Astrocyte of the cerebellum (primary cell): ENCODE measurements around the gene KPNA4.
"Not testable (repeated sequence)": the region's sequence is repeated elsewhere in the genome, so short reads cannot be mapped to it uniquely, and the experiment has no call there.

Experiments
- DNase-seq: peaks from one replicate; pipeline ENCODE4 v3.0.0-alpha.2; 2011; ENCODE audit warnings: low read depth
- H3K4me3 ChIP-seq: 2 replicates; pipeline ENCODE4 v1.5.1; 2011; ENCODE audit warnings: mild to moderate bottlenecking, low read depth, low read length, moderate library complexity
- in situ Hi-C: cut with HindIII; loops from 2 replicates; pipeline ENCODE4 v1.10.0; 2017; ENCODE audit warnings: low sequenced_read_pairs
- TF ChIP-seq, protein P1 (sequence below): IDR thresholded peaks from 2 replicates; pipeline ENCODE4 v1.5.1; 2012; ENCODE audit warnings: low read length, low read depth, moderate library complexity, mild to moderate bottlenecking; ENCODE audit errors: missing control alignments

The KPNA4 gene

DNA sequence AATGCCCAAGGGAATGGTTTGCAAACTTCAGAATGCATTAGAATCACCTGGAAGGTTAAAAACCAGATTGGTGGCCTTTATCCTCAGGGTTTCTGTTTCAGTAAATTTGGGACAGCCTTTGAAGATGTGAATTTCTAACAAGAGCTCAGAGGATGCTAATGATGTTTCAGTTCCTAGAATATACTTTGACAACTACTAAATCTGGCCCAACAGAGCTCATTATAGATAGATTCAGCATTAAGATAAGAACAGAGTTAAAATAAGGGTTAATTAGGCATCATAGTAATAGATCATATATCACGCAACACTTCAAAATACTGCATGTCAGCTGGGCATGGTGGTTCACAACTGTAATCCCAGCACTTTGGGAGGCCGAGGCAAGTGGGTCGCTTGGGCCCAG lies 9.3 kb upstream of the KPNA4 start:
- DNase-seq, result no peak
- H3K4me3 ChIP-seq, result no peak overlapping the region
- TF ChIP-seq, protein P1, sequence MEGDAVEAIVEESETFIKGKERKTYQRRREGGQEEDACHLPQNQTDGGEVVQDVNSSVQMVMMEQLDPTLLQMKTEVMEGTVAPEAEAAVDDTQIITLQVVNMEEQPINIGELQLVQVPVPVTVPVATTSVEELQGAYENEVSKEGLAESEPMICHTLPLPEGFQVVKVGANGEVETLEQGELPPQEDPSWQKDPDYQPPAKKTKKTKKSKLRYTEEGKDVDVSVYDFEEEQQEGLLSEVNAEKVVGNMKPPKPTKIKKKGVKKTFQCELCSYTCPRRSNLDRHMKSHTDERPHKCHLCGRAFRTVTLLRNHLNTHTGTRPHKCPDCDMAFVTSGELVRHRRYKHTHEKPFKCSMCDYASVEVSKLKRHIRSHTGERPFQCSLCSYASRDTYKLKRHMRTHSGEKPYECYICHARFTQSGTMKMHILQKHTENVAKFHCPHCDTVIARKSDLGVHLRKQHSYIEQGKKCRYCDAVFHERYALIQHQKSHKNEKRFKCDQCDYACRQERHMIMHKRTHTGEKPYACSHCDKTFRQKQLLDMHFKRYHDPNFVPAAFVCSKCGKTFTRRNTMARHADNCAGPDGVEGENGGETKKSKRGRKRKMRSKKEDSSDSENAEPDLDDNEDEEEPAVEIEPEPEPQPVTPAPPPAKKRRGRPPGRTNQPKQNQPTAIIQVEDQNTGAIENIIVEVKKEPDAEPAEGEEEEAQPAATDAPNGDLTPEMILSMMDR, result no peak
- in situ Hi-C loops, result no loop called here

DNA sequence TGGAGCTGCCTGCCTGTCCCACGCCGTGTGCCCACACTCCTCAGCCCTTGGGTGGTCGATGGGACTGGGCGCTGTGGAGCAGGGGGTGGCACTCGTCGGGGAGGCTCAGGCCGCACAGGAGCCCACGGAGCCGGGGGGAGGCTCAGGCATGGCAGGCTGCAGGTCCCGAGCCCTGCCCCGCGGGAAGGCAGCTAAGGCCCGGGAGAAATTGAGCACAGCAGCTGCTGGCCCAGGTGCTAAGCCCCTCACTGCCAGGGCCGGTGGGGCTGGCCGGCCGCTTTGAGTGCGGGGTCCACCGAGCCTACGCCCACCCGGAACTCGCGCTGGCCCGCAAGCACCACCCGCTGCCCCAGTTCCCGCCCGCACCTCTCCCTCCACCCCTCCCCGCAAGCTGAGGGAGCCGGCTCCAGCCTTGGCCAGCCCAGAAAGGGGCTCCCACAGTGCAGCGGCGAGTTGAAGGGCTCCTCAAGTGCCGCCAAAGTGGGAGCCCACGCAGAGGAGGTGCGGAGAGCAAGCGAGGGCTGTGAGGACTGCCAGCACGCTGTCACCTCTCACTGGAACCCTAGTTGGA lies 8.7 kb upstream of the KPNA4 start:
- H3K4me3 ChIP-seq, DNase-seq, in situ Hi-C loops: not testable (repeated sequence)

DNA sequence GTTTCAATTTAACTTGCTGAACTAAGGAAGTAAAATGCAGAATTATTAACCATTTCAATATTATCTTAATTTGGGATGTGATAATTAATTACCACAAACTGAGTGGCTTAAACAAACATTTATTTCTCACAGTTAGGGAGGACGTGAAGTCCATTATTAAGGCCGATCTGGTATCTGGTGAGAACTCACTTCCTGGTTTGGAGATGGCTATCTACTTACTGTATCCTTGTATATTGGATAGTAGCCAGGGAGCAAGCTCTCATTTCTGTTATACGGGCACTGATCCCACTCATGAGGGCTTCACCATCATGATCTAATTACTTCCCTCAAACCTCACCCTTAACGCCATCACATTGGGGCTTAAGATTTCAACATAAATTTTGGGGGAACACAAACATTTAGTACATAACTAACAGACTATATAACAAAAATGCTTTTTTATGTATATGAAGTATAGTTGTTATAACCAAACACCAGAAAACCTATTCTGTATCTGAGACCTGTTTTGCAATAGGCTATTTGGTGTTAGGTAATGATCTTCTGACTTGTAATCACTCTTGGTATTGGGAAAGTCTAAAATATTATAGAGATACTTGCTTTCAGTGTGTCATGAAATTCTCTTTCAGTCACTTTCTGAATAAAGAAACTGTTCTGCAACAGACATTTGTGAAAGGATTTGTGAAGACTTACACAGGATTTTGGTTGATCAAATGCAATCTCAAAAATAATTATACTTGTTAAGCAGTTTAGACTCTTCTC lies 4.7 kb upstream of the KPNA4 start:
- H3K4me3 ChIP-seq, result no peak overlapping the region
- TF ChIP-seq, protein P1, result no peak
- DNase-seq, result no peak
- in situ Hi-C loops, result no loop called here

DNA sequence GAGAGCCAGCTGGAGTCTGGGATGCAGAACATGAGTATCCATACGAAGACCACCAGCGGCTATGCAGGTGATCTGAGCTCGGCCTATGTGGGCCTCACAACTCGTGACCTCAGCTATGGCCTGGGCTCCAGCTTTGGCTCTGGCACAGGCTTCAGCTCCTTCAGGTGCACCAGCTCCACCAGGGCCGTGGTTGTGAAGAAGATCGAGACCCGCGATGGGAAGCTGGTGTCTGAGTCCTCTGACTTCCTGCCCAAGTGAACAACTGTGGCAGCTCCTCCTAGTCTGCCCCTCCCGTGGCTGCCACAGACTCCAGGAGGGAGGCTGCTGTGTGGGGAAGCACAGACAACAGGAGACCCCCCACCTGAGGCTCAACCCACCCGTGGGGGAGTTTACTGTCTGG lies 3.6 kb upstream of the KPNA4 start:
- in situ Hi-C loops, result no loop called here
- no peak for DNase-seq
- TF ChIP-seq, protein P1, result no peak

DNA sequence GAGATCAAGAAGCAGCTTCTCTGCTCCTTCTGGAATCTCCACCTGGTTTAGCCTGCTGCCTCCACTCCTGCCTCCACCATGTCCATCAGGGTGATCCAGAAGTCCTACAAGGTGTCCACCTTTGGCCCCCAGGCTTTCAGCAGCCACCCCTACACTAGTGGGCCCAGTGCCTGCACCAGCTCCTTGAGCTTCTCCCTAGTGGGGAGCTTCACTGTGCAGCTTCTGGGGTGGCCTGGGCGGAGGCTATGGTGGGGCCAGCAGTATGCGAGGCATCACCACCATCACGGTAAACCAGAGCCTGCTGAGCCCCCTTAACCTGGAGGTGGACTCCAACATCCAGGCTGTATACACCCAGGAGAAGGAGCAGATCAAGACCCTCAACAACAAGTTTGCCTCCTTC lies 2.4 kb upstream of the KPNA4 start:
- in situ Hi-C loops, result no loop called here
- no peak overlapping the region for H3K4me3 ChIP-seq
- no peak for DNase-seq
- TF ChIP-seq, protein P1, result no peak

More for the DNA sequence above, 3.6 kb upstream of the KPNA4 start:
- H3K4me3 ChIP-seq, result no peak overlapping the region

DNA sequence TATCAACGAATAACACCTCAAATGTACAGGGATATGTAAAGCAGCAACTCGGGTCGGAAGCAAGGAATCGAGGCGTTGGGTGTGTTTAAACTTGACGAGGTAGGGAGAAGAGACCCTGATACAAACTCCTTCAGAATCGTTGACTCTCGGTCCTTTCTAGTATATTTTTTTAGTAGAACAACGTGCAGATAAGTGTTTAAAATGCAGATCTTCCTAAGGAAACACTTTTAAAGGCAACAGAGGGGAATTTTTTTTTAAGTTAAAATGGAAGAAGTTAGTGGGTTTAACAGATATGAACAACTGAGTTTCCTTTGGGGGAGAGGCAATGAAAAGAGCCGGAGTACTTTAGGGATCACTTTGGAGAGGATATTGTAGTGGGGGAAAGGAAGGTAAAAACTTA lies 1.1 kb upstream of the KPNA4 start:
- in situ Hi-C loops, result no loop called here
- no peak for DNase-seq
- peak overlapping the region; percentile 73 for H3K4me3 ChIP-seq
- TF ChIP-seq, protein P1, result no peak

DNA sequence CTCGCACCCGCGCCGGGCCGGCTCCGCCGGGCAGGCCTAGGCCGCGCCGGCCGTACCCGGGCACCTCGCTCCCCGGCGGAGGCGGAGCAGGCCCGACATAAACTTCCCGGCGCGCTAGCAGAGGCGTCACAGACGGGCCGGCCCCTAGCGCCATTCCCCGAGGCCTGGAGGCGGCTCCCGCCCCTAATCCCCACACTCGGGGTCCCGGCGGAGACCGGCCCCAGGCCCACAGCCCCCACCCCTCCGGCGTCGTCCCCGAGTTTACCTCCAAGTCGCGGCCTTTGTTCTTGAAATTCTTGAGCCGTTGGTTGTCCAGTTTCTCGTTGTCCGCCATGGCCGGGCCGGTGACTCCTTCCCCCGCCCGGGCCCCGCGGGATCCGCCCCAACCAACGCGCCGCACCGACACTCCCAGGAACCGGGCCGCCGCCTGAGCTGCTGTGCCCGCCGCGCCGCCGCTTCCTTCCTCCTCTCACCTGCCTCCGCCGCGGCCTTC lies 376 bp downstream of the KPNA4 start:
- in situ Hi-C loops, result no loop called here

More for the DNA sequence above, 376 bp downstream of the KPNA4 start:
- TF ChIP-seq, protein P1, result no peak
- peak; percentile 11 for DNase-seq
- peak overlapping the region; percentile 73 for H3K4me3 ChIP-seq
